HG02623 (cell line): Measurements from ENCODE around the gene ECPAS.
"Not testable (repeated sequence)": the region's sequence is repeated elsewhere in the genome, so short reads cannot be mapped to it uniquely, and the experiment has no call there.

Experiments
- ATAC-seq: cut with Tn5 transposase; IDR thresholded peaks from one replicate; pipeline ENCODE4 v1.9.1; 2021; ENCODE audit warnings: moderate library complexity; ENCODE audit not compliant: unreplicated experiment

The ECPAS gene

GRCh38 chr9:111360881-111361280, 123.3 kb downstream of the ECPAS start:
- ATAC-seq: no peak

DNA sequence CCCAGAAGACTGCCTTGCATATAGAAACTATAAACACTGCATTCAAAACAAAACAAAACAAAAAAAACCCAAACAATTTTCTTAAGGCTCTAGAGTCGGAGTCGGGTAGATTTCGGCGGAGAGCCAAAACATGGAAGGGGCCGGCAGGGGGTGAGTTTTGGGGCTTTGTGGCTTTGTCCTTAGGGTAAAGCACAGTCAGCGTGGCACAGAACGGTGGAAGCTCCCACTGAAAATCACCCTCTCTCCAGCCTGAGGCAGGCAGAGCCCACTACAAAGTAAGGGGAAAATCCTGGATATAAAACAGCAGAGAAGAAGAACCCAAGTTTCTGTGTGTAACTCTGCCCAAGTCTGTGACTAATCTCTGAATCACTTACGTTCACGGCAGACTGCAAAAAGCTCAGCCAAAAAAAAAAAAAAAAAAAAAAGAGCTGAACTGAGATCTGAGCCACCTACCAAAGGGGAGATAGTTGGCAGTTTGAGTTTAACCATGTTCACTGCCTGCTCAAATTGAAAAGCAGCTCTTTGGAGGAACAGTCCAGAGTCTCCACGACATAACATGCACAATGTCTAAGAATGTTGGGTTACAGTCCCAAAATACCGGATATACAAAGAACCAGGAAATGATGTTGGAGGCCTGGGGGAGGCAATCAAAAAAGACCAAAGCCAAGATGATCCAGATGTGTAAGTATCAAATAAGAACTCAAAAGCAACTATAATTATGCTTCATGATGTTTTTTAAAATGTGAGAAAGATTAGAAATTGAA, 127.5 kb downstream of the ECPAS start:
- no peak for ATAC-seq

DNA sequence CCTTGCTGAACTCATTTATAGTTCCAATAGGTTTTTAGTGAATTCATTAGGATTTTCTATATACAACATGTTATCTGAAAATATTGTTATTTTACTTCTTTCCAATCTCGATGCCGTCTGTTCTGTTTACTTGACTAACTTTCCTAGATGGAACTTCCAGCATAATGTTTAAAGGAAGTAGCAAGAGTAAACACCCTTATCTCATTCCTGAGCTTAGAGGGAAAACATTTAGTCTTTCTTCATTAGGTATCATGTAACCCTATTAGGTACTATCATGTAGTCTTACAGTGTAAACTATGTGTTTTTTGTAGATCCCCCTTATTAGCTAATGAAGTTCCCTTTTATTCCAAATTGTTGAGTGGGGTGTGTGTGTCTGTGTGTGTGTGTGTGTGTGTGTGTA, 131.6 kb downstream of the ECPAS start:
- no peak for ATAC-seq

DNA sequence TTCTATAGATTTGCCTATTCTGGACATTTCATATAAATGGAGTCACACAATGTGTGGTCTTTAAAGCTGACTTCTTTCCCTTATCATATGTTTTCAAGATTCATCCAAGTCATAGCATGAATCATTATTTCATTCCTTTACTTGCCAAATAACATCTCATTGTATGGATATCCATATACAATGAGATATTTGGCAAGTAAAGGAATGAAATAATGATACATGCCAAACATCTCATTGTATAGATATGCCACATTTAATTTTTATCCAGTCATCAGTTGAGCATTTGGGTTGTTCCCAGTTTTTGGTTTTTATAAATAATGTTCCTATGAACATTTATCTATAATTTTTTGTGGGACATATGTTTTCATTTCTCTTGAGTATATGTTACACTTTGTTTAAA, 133.6 kb downstream of the ECPAS start:
- no peak for ATAC-seq

DNA sequence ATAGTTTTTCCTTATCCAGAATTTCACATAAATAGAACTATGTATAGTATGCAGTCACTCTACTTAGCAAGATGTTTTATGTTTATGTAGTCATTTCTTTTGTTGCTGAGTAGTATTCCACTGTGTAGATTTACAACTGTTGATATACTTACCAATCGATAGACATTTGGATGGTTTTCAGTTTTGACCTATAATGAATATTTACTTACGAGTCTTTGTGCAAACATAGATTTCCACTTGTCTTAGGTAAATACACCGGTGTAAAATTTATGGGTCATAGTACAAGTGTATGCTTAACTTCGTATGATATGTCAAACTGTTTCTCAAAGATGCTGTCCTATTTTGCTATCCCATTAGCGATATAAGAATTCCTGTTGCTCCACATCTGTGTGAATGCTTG, 134.4 kb downstream of the ECPAS start:
- ATAC-seq: no peak

GRCh38 chr9:111348821-111349271, 135.3 kb downstream of the ECPAS start:
- ATAC-seq: no peak

GRCh38 chr9:111334318-111334863, 149.8 kb downstream of the ECPAS start:
- not testable (repeated sequence) for ATAC-seq

- no peak for ATAC-seq
Observed at GRCh38 chr9:111330124-111330523, 154.1 kb downstream of the ECPAS start, which contains the start of gene OR2K2. Gene OR2K2, minus strand, starts transcription at chr9:111330224. Its CDS starts 1,791 bp downstream, at chr9:111328433.

DNA sequence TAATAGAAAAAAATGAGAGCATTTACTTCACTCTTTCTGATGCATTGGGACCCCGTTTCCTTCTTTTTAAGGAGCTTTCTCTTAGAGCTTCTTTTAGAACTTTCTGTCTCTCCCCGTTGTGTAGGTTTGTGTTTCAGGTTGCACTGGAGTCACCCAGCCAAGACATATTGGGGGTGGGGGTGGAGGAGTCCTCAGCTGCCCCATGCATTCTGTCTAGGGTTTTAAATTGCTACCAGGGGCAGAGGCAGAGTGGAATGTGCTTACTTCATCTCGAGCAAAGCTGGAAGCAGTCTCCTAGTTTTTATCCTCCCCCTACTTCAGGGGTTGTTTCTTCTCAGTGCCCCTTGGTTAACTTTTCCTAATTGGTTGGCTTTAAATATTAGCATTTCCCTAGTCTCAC, 163.6 kb downstream of the ECPAS start:
- ATAC-seq: no peak

GRCh38 chr9:111316796-111317195, 167.4 kb downstream of the ECPAS start:
- no peak for ATAC-seq
